ENCODE measurements around the gene TMEM30B.
"Not testable (repeated sequence)": the region's sequence is repeated elsewhere in the genome, so short reads cannot be mapped to it uniquely, and the experiment has no call there.

Gene TMEM30B

DNA sequence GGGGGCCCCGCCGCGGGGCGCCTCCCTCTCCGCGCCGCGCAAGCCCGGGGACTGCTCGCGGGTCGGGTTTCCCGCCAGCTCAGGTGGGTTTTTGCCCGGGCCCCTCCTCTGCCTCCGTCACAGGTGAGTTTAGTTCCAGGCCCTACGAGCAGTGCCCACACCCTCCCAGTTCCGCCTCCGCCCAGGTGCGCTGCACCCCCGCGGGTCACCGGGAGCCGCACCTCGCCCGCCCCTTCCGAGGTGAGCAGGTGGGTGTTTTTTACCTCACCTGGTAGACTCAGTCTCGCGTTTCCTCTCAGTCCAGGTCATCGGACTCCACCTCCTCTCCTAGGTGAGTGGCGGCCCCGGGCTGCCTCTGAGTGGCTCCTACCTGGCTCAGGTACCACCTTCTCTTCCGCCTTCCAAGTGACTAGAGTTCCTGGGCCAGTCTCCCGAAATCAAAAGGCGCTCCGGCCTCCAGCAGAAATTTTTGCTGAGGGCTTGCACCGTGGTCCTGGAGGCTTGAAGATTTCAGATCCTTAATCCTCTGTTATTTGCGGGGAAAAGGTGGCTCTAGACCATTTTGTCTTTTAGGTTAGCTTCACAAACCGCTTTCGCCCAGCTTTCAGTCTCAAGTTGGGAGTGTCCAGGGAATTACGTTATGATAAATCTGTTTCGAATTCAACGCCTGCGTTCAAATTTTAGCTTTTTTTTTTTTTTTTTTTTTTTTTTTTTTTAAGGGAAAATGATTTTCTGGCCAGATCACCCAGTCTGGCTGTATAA is at the start of gene TMEM30B:
TMEM30B (minus strand) TSS at position 153 of the 762 bp plus-strand sequence. CDS start 191 bp downstream, outside the sequence.
- Mint-ChIP-seq H3K9me3 (ENCODE audit: low read depth) (no peaks in the 10 kb centered on the region), H3K4me3 (peak within 1 kb of the TSS; percentile 89), H3K4me1 (ENCODE audit: low read depth) (peaks cover 33% of the 10 kb centered on the region), H3K27me3 (no peaks in the 10 kb centered on the region), H3K27ac (peak within 1 kb of the TSS; percentile 84), H3K36me3 (no peaks in the 10 kb centered on the region)

DNA sequence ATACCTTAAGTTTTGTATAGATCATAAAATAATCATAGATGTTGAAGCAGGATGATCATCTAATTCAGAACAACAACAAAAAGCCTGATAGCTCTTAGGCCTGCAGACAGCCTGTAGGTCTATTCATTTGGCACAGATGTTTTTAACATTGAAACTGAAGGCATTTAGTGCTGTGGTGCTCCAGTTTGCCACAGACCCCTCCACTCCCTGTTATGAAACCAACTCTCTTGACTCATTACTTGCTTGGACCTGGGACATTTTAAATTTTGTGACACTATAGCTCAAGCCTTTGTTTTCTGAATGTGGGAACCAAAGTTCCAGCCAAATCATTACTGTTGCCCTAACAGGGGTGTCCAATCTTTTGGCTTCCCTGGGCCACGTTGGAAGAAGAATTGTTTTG is 49.4 kb upstream of the TMEM30B start:
- Mint-ChIP-seq H3K9me3 (ENCODE audit: low read depth) (no peaks in the 10 kb centered on the region), H3K4me3 (peak overlapping the region; percentile 88), H3K4me1 (ENCODE audit: low read depth) (peaks cover 88% of the 10 kb centered on the region), H3K27me3 (no peaks in the 10 kb centered on the region), H3K27ac (peak overlapping the region; percentile 97), H3K36me3 (peaks cover 4% of the 10 kb centered on the region)

DNA sequence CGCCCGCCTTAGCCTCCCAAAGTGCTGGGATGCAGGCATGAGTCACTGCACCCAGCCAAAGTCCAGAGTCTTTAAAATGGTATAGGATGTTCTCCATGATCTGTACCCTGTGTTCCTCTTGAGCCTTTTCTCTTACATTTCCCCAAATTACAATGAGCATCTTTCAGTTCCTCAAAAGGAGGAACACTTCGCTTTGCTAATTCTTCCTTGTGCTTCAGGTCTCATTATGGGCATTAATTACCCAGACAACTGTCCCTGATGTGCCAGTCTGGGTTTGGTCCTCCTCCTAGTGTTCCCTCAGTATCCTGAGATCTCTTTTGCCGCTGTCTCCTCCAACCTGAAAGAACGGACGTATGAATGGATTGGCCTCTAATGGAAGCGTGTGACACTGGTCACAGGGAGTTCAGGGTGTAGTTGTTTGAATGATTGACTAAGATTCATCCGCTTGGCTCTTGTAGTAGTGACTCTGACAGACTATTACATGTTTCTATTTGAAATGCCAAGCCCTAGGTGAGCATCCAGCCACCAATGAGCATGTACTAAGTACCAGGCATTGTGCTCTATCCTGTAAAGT is 48.4 kb upstream of the TMEM30B start:
- H3K4me3 Mint-ChIP-seq, result peak overlapping the region; percentile 88
- H3K36me3 Mint-ChIP-seq, result peaks cover 5% of the 10 kb centered on the region
- H3K27ac Mint-ChIP-seq, result peak overlapping the region; percentile 97
- H3K9me3 Mint-ChIP-seq (ENCODE audit: low read depth), result no peaks in the 10 kb centered on the region
- no peaks in the 10 kb centered on the region for H3K27me3 Mint-ChIP-seq
- peaks cover 89% of the 10 kb centered on the region for H3K4me1 Mint-ChIP-seq (ENCODE audit: low read depth)

DNA sequence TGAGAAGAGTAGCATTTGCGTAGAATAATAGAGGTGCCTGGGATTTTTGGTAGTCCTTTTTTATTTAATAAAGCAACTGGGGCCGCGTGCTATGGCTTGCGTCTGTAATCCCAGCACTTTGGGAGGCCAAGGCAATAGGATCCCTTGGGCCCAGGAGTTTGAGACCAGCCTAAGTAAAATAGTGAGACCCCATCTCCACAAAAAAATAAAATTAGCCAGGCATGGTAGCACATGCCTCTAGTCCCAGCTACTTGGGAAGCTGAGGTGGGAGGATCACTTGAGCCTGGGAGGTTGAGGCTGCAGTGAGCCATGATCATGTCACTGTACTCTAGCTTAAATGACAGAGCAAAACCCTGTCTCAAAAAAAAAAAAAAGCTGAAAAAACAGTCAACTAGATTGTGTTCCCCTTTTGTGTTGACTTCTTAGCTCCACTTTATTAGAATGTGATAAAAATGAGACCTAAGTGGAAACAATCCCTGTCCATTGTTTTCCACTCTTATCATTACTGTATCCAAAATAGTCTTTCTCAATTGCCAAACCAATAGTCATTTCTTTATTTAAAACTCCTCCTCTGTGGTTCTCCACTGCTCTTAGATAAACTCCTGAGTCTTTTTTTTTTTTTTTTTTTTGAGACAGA is 47.6 kb upstream of the TMEM30B start:
- no peaks in the 10 kb centered on the region for H3K27me3 Mint-ChIP-seq
- H3K27ac Mint-ChIP-seq, result peak overlapping the region; percentile 97
- peaks cover 9% of the 10 kb centered on the region for H3K36me3 Mint-ChIP-seq
- no peaks in the 10 kb centered on the region for H3K9me3 Mint-ChIP-seq (ENCODE audit: low read depth)
- peaks cover 87% of the 10 kb centered on the region for H3K4me1 Mint-ChIP-seq (ENCODE audit: low read depth)
- peak overlapping the region; percentile 88 for H3K4me3 Mint-ChIP-seq

DNA sequence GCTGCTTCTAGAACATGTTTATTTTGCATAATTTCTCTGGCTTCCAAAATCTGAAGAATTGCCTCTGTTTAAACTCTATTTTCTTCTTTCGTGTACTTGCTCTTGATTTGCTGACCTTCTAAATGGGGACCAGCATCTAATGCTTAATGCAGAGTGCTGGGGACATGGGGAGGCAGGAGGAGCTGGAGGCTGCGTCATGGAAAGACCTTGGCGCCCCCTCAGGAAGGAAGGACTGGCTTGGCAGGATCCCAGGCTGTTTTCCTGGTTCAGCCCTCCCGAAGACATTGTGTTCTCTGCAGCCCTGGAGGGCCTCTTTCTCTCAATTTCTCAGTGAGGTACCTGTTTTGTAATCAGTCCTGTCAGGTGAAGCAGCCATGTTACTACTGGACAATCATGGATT is 45.7 kb upstream of the TMEM30B start:
- Mint-ChIP-seq H3K4me3 (peak overlapping the region; percentile 100), H3K9me3 (ENCODE audit: low read depth) (no peaks in the 10 kb centered on the region), H3K27ac (peak overlapping the region; percentile 90), H3K4me1 (ENCODE audit: low read depth) (peaks cover 75% of the 10 kb centered on the region), H3K36me3 (peaks cover 14% of the 10 kb centered on the region), H3K27me3 (no peaks in the 10 kb centered on the region)

DNA sequence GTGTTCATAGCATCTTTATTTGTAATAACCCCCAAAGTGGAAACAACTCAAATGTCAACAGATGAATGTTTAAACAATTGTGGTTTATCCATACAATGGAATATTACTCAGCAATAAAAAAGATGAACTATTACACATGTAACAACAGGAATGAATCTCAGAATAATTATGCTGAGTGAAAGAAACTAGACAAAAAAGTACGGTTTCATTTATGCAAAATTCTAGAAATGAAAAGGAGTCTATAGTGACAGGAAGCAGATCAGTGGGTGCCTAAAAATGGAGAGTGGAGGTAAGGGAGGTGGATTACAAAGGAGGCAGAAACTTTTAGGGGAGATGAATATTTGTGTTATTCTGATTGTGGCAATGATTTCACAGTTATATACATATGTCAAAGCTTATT is 45.0 kb upstream of the TMEM30B start:
- Mint-ChIP-seq H3K36me3 (peaks cover 14% of the 10 kb centered on the region), H3K4me3 (peak overlapping the region; percentile 100), H3K27me3 (no peaks in the 10 kb centered on the region), H3K4me1 (ENCODE audit: low read depth) (peaks cover 70% of the 10 kb centered on the region), H3K9me3 (ENCODE audit: low read depth) (no peaks in the 10 kb centered on the region), H3K27ac (peak overlapping the region; percentile 90)

- no peaks in the 10 kb centered on the region for H3K27me3 Mint-ChIP-seq
- H3K4me1 Mint-ChIP-seq (ENCODE audit: low read depth), result peaks cover 68% of the 10 kb centered on the region
- H3K27ac Mint-ChIP-seq, result peak overlapping the region; percentile 90
- H3K4me3 Mint-ChIP-seq, result peak overlapping the region; percentile 100
- no peaks in the 10 kb centered on the region for H3K9me3 Mint-ChIP-seq (ENCODE audit: low read depth)
- H3K36me3 Mint-ChIP-seq, result peaks cover 14% of the 10 kb centered on the region
These were observed 44.0 kb upstream of the TMEM30B start for GRCh38 chr14:61325166-61325565.

- no peaks in the 10 kb centered on the region for H3K27me3 Mint-ChIP-seq
- H3K9me3 Mint-ChIP-seq (ENCODE audit: low read depth), result no peaks in the 10 kb centered on the region
- peaks cover 14% of the 10 kb centered on the region for H3K36me3 Mint-ChIP-seq
- peaks cover 57% of the 10 kb centered on the region for H3K4me1 Mint-ChIP-seq (ENCODE audit: low read depth)
- peak overlapping the region; percentile 100 for H3K4me3 Mint-ChIP-seq
- H3K27ac Mint-ChIP-seq, result peak overlapping the region; percentile 99
These were observed 42.8 kb upstream of the TMEM30B start for GRCh38 chr14:61323970-61324369.

GRCh38 chr14:61322799-61323290 is 41.7 kb upstream of the TMEM30B start:
- Mint-ChIP-seq H3K4me3 (peak overlapping the region; percentile 100), H3K27ac (peak overlapping the region; percentile 99), H3K27me3 (no peaks in the 10 kb centered on the region), H3K4me1 (ENCODE audit: low read depth) (peaks cover 48% of the 10 kb centered on the region), H3K9me3 (ENCODE audit: low read depth) (no peaks in the 10 kb centered on the region), H3K36me3 (peaks cover 14% of the 10 kb centered on the region)

DNA sequence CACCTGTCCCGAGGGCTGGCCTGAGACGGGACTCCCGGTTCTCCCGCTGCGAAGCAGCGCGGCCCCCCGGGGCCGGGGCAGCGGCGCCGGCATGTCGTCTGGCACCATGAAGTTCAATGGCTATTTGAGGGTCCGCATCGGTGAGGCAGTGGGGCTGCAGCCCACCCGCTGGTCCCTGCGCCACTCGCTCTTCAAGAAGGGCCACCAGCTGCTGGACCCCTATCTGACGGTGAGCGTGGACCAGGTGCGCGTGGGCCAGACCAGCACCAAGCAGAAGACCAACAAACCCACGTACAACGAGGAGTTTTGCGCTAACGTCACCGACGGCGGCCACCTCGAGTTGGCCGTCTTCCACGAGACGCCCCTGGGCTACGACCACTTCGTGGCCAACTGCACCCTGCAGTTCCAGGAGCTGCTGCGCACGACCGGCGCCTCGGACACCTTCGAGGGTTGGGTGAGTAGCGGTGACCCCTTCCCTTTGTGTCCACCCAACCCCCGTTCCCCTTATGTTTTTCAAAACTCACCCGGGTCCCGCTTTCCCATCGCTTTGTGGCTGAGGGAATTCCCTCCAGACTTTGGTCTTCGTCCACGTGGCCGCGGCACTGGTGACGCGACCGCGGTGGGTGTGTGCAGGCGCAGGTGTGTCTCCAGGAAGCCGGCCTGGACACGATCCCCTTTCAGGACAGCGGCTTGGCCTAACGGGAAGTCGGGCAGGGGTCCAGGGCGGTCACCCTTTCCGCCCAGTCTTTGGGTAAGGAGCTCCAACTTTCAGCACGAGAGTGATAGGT is 41.1 kb upstream of the TMEM30B start:
- Mint-ChIP-seq H3K4me3 (peak overlapping the region; percentile 100), H3K27me3 (no peaks in the 10 kb centered on the region), H3K9me3 (ENCODE audit: low read depth) (no peaks in the 10 kb centered on the region), H3K27ac (peak overlapping the region; percentile 99), H3K36me3 (peaks cover 14% of the 10 kb centered on the region), H3K4me1 (ENCODE audit: low read depth) (peaks cover 42% of the 10 kb centered on the region)

- Mint-ChIP-seq H3K27ac (peak within 1 kb of the TSS; percentile 99), H3K36me3 (peaks cover 14% of the 10 kb centered on the region), H3K4me3 (peak within 1 kb of the TSS; percentile 100), H3K27me3 (no peaks in the 10 kb centered on the region), H3K9me3 (ENCODE audit: low read depth) (no peaks in the 10 kb centered on the region), H3K4me1 (ENCODE audit: low read depth) (peaks cover 37% of the 10 kb centered on the region)
These were observed 40.4 kb upstream of the TMEM30B start, which contains the start of gene PRKCH for GRCh38 chr14:61321385-61322010. Gene PRKCH, plus strand, starts transcription at chr14:61321579. Its CDS starts 523 bp downstream, at chr14:61322102.

GRCh38 chr14:61320806-61321384 is 39.8 kb upstream of the TMEM30B start:
- peaks cover 10% of the 10 kb centered on the region for H3K36me3 Mint-ChIP-seq
- peak overlapping the region; percentile 68 for H3K27ac Mint-ChIP-seq
- H3K4me3 Mint-ChIP-seq, result no peak overlapping the region
- H3K4me1 Mint-ChIP-seq (ENCODE audit: low read depth), result peaks cover 31% of the 10 kb centered on the region
- H3K27me3 Mint-ChIP-seq, result no peaks in the 10 kb centered on the region
- H3K9me3 Mint-ChIP-seq (ENCODE audit: low read depth), result no peaks in the 10 kb centered on the region

DNA sequence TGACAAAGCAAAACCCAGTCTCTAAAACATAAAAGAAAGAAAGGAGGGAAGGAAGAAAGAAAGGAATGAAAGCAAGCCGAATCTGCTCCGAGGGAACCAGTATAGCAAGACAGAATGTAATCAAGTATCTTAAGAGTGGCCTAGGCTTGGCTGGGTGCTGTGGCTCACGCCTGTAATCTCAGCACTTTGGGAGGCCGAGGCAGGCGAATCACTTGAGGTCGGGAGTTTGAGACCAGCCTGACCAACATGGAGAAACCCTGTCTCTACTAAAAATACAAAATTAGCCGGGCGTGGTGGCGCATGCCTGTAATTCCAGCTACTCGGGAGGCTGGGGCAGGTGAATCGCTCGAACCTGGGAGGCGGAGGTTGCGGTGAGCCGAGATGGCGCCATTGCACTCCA is 39.0 kb upstream of the TMEM30B start:
- peaks cover 23% of the 10 kb centered on the region for H3K4me1 Mint-ChIP-seq (ENCODE audit: low read depth)
- H3K36me3 Mint-ChIP-seq; H3K9me3 Mint-ChIP-seq (ENCODE audit: low read depth); H3K4me3 Mint-ChIP-seq; H3K27me3 Mint-ChIP-seq; H3K27ac Mint-ChIP-seq: not testable (repeated sequence)

GRCh38 chr14:61319706-61320105 is 38.6 kb upstream of the TMEM30B start:
- Mint-ChIP-seq H3K36me3 (peaks cover 13% of the 10 kb centered on the region), H3K9me3 (ENCODE audit: low read depth) (peaks cover 2% of the 10 kb centered on the region), H3K4me1 (ENCODE audit: low read depth) (peaks cover 19% of the 10 kb centered on the region), H3K27me3 (no peaks in the 10 kb centered on the region), H3K4me3 (no peak overlapping the region), H3K27ac (no peak overlapping the region)

All from activated naive CD8-positive, alpha-beta T cell (primary cell).